B cell (primary cell): ENCODE measurements around the gene CLCA1. TPM values are rescaled to one million over a fixed set of nuclear protein-coding genes. Genes with fewer than 3 reads are reported as not detected.

Experiments
- ATAC-seq: fragments of 200-7000 bp; cut with Tn5 transposase; one replicate; pipeline ENCODE4 v1.10.0; 2021; ENCODE audit warnings: low read depth, mild to moderate bottlenecking, moderate number of reproducible peaks, moderate library complexity
- CTCF ChIA-PET: fragments of 350-600 bp; sonication (Branson Sonifier 250); formaldehyde crosslinking; loops from one replicate; lab custom pipeline; 2021; ENCODE audit warnings: antibody characterized with exemption, inconsistent platforms; lab: Charles Lee
- POLR2A ChIA-PET: fragments of 350-600 bp; sonication (Branson Sonifier 250); formaldehyde crosslinking; loops from one replicate; lab custom pipeline; 2021; ENCODE audit warnings: antibody characterized with exemption; lab: Charles Lee
- DNase-seq: peaks from one replicate; pipeline ENCODE4 v3.0.0; 2013
- H2AFZ ChIP-seq: 2 replicates; pipeline ENCODE4 v1.6.1; 2012; ENCODE audit warnings: mild to moderate bottlenecking, low read depth, low read length; ENCODE audit not compliant: insufficient read depth, poor library complexity, severe bottlenecking
- H3K27ac ChIP-seq, 2 donors: 1 replicate in 1 of 2; 2 replicates in 1 of 2; pipeline ENCODE4 v1.5.1; 2012 to 2013; ENCODE audit warnings: low read length in 2 of 2, mild to moderate bottlenecking in 2 of 2, moderate library complexity in 1 of 2
- H3K27me3 ChIP-seq, 4 experiments: fragments of 200-600 bp in 1 of 4; sonication (generic) in 1 of 4; replicated peaks in 1 of 4; 1 replicate in 2 of 4; 2 replicates in 2 of 4; pipeline versions ENCODE4 v1.6.1 to v1.7.0; 2013 to 2016; ENCODE audit warnings: low read length in 3 of 4, mild to moderate bottlenecking in 2 of 4, mixed read lengths in 1 of 4, moderate library complexity in 1 of 4; ENCODE audit not compliant: insufficient read depth in 4 of 4, control insufficient read depth in 3 of 4; ENCODE audit errors: control extremely low read depth in 1 of 4
- H3K36me3 ChIP-seq, 2 experiments: replicated peaks in 1 of 2; 1 replicate in 1 of 2; 2 replicates in 1 of 2; pipeline versions ENCODE4 v1.6.1 to v1.7.1; 2013; ENCODE audit warnings: low read length in 1 of 2; ENCODE audit not compliant: insufficient read depth in 2 of 2, control insufficient read depth in 1 of 2; ENCODE audit errors: control extremely low read depth in 1 of 2, extremely low read depth in 1 of 2
- H3K4me1 ChIP-seq, 2 donors: fragments of 200-600 bp in 1 of 2; sonication (generic) in 1 of 2; 1 replicate in 1 of 2; 2 replicates in 1 of 2; pipeline versions ENCODE4 v1.5.1 to v1.6.1; 2013 to 2017; ENCODE audit warnings: low read length in 2 of 2; ENCODE audit not compliant: control insufficient read depth in 2 of 2, insufficient read depth in 2 of 2
- H3K4me2 ChIP-seq: replicated peaks from 2 replicates; pipeline ENCODE3; 2012; ENCODE audit warnings: mild to moderate bottlenecking, low read depth, low read length; ENCODE audit not compliant: poor library complexity, severe bottlenecking
- H3K4me3 ChIP-seq, 5 experiments: fragments of 200-600 bp in 1 of 5; sonication (generic) in 1 of 5; 1 replicate in 3 of 5; 2 replicates in 2 of 5; pipeline versions ENCODE4 v1.5.1 to v1.7.0; 2011 to 2016; ENCODE audit warnings: low read length in 4 of 5, mild to moderate bottlenecking in 4 of 5, low read depth in 2 of 5, control low read depth in 1 of 5, moderate library complexity in 1 of 5; ENCODE audit not compliant: insufficient read depth in 1 of 5; ENCODE audit errors: control extremely low read depth in 1 of 5, extremely low read depth in 1 of 5
- H3K79me2 ChIP-seq: fragments of 200-600 bp; sonication (generic); one replicate; pipeline ENCODE4 v1.6.0; 2016; ENCODE audit warnings: low read length; ENCODE audit not compliant: control insufficient read depth, insufficient read depth
- H3K9ac ChIP-seq: fragments of 200-600 bp; sonication (generic); 2 replicates; pipeline ENCODE4 v1.6.1; 2017; ENCODE audit warnings: mild to moderate bottlenecking, low read length, moderate library complexity
- H3K9me3 ChIP-seq, 3 donors: one replicate each; pipeline versions ENCODE4 v1.6.1 to v1.7.1; 2013; ENCODE audit warnings: low read length in 2 of 3; ENCODE audit not compliant: control insufficient read depth in 2 of 3, insufficient read depth in 1 of 3; ENCODE audit errors: control extremely low read depth in 1 of 3
- H4K20me1 ChIP-seq: 2 replicates; pipeline ENCODE4 v1.6.0; 2012; ENCODE audit warnings: mild to moderate bottlenecking, low read length; ENCODE audit not compliant: insufficient read depth, control insufficient read depth, poor library complexity, severe bottlenecking
- H3K27ac Mint-ChIP-seq: one replicate; pipeline ENCODE4 v1.8.0; 2021; ENCODE audit warnings: mixed read lengths
- H3K27me3 Mint-ChIP-seq: one replicate; pipeline ENCODE4 v1.8.0; 2021; ENCODE audit warnings: mixed read lengths
- H3K4me1 Mint-ChIP-seq: one replicate; pipeline ENCODE4 v1.8.0; 2021; ENCODE audit warnings: mixed read lengths
- H3K4me3 Mint-ChIP-seq: one replicate; pipeline ENCODE4 v1.8.0; 2021; ENCODE audit warnings: mixed read lengths
- H3K9me3 Mint-ChIP-seq: one replicate; pipeline ENCODE4 v1.8.0; 2022; ENCODE audit warnings: mixed read lengths; ENCODE audit not compliant: insufficient read depth
- EZH2 ChIP-seq: IDR thresholded peaks from 2 replicates; pipeline ENCODE4 v1.6.1; 2012; ENCODE audit warnings: borderline replicate concordance, low read depth, mild to moderate bottlenecking, moderate library complexity, low read length; ENCODE audit not compliant: insufficient read depth, poor library complexity, severe bottlenecking
- WGBS: methylation state at CpG from one replicate; pipeline ENCODE4 v1.1.5; 2013; ENCODE audit warnings: missing lambda C conversion rate; ENCODE audit not compliant: insufficient coverage; 5-methylcytosine and 5-hydroxymethylcytosine counted together
- intact Hi-C: fragments of 100-400 bp; cut with micrococcal nuclease; formaldehyde crosslinking; loops from one replicate; pipeline ENCODE4 v1.10.0; 2022
- polyA plus RNA-seq: library from polyadenylated mRNA; depleted of rRNA; stranded (reverse); fragments of >200 nt; gene quantifications from 2 replicates; pipeline ENCODE4 v1.2.3, GENCODE V29; 2012
- total RNA-seq, 2 donors: library from RNA; stranded (reverse); fragments of 120-200 nt in 1 of 2; gene quantifications; 1 replicate in 1 of 2; 2 replicates in 1 of 2; pipeline versions ENCODE4 v1.2.3 to v1.2.4, GENCODE V29; 2013 to 2022
- TF ChIP-seq, protein P1 (sequence below): fragments of 200-600 bp; IDR thresholded peaks from one replicate; pipeline ENCODE4 v1.8.0; 2022; ENCODE audit warnings: antibody characterized with exemption, mild to moderate bottlenecking

The CLCA1 gene
- total and polyA plus RNA-seq, 2 donors (not counting 1 experiment from before 2014, with no cell fraction given), result not detected

DNA sequence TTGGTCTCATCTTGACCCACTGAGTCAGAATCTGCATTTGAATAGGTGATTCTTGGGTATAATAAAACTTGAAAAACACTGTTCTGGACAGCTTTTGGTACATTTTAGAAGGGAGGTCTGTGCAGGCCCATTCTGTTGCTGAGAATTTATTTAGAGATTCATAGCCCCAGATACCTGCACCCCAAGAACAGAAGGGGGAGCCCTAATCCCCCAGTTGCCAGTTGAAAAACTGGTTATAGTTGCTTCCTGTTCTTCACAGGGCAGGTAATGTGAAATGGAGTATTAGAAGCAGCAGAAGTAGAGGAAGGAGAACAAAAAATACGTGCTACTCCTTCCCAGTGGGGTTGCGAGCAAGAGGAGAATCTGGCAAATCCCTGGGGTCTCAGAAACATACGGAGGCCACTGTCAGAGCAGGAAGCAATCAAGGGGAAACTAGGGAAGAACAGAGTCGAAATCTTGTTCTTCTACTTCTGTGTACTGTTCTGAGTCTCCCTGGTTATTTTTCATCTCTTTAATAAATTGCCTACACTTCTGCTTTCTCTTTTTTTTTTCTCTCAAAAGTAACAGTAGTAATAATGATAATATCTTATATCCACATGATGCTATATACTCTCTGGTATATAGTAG is 49.3 kb upstream of the CLCA1 start:
- H3K4me1 ChIP-seq, result peaks cover 0 to 3% of the 10 kb centered on the region in 2 donors
- DNase-seq (peak; percentile 69), ATAC-seq (peak; percentile 92)
- peak overlapping the region; percentile 55 for H3K4me2 ChIP-seq
- intact Hi-C loops, result loop anchor here (1.0 to 2.0 kb wide), 2 partner anchors 23 to 39 kb away; partner anchors contain the start of gene ODF2L
- Mint-ChIP-seq H3K4me1 (peaks cover 4% of the 10 kb centered on the region), H3K27ac (peak overlapping the region; percentile 43), H3K27me3 (no peaks in the 10 kb centered on the region), H3K4me3 (peak overlapping the region; percentile 74), H3K9me3 (no peaks in the 10 kb centered on the region)
- no peaks in the 10 kb centered on the region for H3K36me3 ChIP-seq
- peak overlapping the region in 3 of 5 experiments; percentile 16 to 42 (median 41) for H3K4me3 ChIP-seq
- peak overlapping the region; percentile 72 for H2AFZ ChIP-seq
- H3K79me2 ChIP-seq, result no peaks in the 10 kb centered on the region
- no peaks in the 10 kb centered on the region for H4K20me1 ChIP-seq
- POLR2A ChIA-PET, result no interaction called here
- no peak overlapping the region for H3K27ac ChIP-seq
- H3K27me3 ChIP-seq, result no peaks in the 10 kb centered on the region
- 0% methylated on average over 2 of the region's 4 CpGs for WGBS
- TF ChIP-seq, protein P1, sequence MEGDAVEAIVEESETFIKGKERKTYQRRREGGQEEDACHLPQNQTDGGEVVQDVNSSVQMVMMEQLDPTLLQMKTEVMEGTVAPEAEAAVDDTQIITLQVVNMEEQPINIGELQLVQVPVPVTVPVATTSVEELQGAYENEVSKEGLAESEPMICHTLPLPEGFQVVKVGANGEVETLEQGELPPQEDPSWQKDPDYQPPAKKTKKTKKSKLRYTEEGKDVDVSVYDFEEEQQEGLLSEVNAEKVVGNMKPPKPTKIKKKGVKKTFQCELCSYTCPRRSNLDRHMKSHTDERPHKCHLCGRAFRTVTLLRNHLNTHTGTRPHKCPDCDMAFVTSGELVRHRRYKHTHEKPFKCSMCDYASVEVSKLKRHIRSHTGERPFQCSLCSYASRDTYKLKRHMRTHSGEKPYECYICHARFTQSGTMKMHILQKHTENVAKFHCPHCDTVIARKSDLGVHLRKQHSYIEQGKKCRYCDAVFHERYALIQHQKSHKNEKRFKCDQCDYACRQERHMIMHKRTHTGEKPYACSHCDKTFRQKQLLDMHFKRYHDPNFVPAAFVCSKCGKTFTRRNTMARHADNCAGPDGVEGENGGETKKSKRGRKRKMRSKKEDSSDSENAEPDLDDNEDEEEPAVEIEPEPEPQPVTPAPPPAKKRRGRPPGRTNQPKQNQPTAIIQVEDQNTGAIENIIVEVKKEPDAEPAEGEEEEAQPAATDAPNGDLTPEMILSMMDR, result peak; percentile 80
- no peak for TF ChIP-seq EZH2
- CTCF ChIA-PET, result interaction anchor here (0.5 kb wide), 1 partner anchor 475 kb away, joined by 3 read pairs; no protein-coding TSS in a partner anchor
- H3K9me3 ChIP-seq, result no peaks in the 10 kb centered on the region
- peak overlapping the region; percentile 13 for H3K9ac ChIP-seq

DNA sequence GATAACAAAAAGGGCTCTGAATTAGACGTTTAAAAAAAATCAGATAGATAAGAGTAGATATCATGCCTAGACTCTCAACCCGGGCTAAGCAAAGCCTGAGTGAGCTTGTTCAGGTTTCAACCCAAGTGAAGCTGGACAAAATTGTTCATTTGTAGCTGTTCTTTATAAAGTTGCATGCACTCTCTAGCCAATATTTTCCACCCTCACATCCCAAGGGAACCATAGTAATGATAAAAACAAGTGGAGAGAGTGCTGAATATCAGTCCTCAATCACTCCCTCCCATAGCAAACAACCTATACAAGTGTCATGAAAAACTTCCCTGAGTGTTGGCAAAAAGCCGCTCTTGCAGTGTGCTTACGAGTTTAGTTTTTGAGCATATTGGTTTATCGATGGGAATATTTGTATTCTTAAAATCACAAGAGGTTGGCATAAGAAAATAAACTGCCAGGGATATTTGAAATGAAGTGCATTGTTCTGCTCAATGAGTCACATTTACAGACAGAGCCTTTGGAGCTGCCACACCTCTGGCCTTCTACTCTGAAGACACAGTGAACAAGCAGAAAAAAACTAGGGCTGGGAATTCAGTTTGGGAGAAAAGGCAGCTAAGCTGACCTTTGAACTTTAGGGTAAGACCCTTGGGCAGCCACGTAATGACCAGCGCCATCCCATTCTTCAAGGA is 47.0 kb upstream of the CLCA1 start:
- H3K4me3 ChIP-seq, result no peak overlapping the region
- no peaks in the 10 kb centered on the region for H3K9me3 Mint-ChIP-seq
- H4K20me1 ChIP-seq, result no peaks in the 10 kb centered on the region
- H3K27ac Mint-ChIP-seq, result no peak overlapping the region
- no peak for ATAC-seq
- H3K27ac ChIP-seq, result no peak overlapping the region
- H3K9ac ChIP-seq, result no peak overlapping the region
- H3K9me3 ChIP-seq, result no peaks in the 10 kb centered on the region
- no peaks in the 10 kb centered on the region for H3K27me3 ChIP-seq
- 97% methylated on average over 3 of the region's 7 CpGs for whole genome bisulfite sequencing
- no peak overlapping the region for H3K4me3 Mint-ChIP-seq
- H3K4me2 ChIP-seq, result no peak overlapping the region
- intact Hi-C loops, result no loop called here
- H3K27me3 Mint-ChIP-seq, result peaks cover 13% of the 10 kb centered on the region
- H3K36me3 ChIP-seq, result no peaks in the 10 kb centered on the region
- no peak overlapping the region for H2AFZ ChIP-seq
- H3K79me2 ChIP-seq, result no peaks in the 10 kb centered on the region
- DNase-seq, result no peak
- ChIA-PET CTCF (interaction anchor here (0.8 to 1.4 kb wide), 2 partner anchors 9 to 41 kb away, joined by 3 read pairs; no protein-coding TSS in a partner anchor), POLR2A (no interaction called here)
- peaks cover 4% of the 10 kb centered on the region for H3K4me1 Mint-ChIP-seq
- TF ChIP-seq EZH2, result no peak
- TF ChIP-seq, protein P1, result no peak
- H3K4me1 ChIP-seq, result peaks cover 0 to 3% of the 10 kb centered on the region in 2 donors
